HCT116 (cell line): ENCODE results near the gene SLC22A23. TPM values are rescaled to one million over a fixed set of nuclear protein-coding genes. Genes with fewer than 3 reads are reported as not detected.

ENCODE experiments used
- ATAC-seq: fragments of 200-7000 bp; cut with Tn5 transposase; 2 replicates; pipeline ENCODE4 v1.9.1; 2020; ENCODE audit warnings: mild to moderate bottlenecking, moderate library complexity
- BruUV-seq: library from RNA; stranded (reverse); fragments of 400-500 nt; replicated peaks from 2 replicates; lab custom pipeline; 2021; lab: Mats Ljungman, UMichigan
- CTCF ChIA-PET: fragments of 300-600 bp; sonication (Branson Sonifier 250); formaldehyde crosslinking; loops from one replicate; lab custom pipeline; 2021; ENCODE audit warnings: antibody characterized with exemption; lab: Charles Lee
- POLR2A ChIA-PET: fragments of 300-600, 350-600 bp; sonication (Branson Sonifier 250); formaldehyde crosslinking; loops from one replicate; lab custom pipeline; 2021; ENCODE audit warnings: antibody characterized with exemption; lab: Charles Lee
- RAD21 ChIA-PET, 2 experiments: fragments of 300-600 bp; sonication (Branson Sonifier 250); formaldehyde crosslinking; loops; one replicate each; lab custom pipeline; 2023; ENCODE audit warnings: low total read pairs in 2 of 2; ENCODE audit not compliant: uncharacterized antibody in 2 of 2, unreplicated experiment in 2 of 2, low non-redundant PET in 1 of 2; lab: Charles Lee
- DNase-seq: peaks from one replicate; pipeline ENCODE4 v3.0.0-alpha.2; 2010; ENCODE audit warnings: low read depth, low spot score
- H2AFZ ChIP-seq: fragments of 200-600 bp; shearing (Covaris generic), sonication (generic); 2 replicates; pipeline ENCODE4 v1.6.1; 2017; ENCODE audit warnings: low read depth, mixed run types, mixed read lengths, antibody characterized with exemption, low read length; ENCODE audit not compliant: poor library complexity, severe bottlenecking
- H3K27ac ChIP-seq: 2 replicates; pipeline ENCODE4 v1.5.1; 2012; ENCODE audit warnings: low read depth, low read length
- H3K27me3 ChIP-seq: fragments of 200-600 bp; sonication (generic); 2 replicates; pipeline ENCODE4 v1.6.1; 2016; ENCODE audit warnings: mixed run types, low read length, mixed read lengths; ENCODE audit not compliant: insufficient read depth
- H3K36me3 ChIP-seq, 2 experiments: fragments of 200-500 bp in 1 of 2; fragments of 200-600 bp in 1 of 2; sonication (Bioruptor generic) in 1 of 2; sonication (generic) in 1 of 2; 2 replicates each; pipeline versions ENCODE4 v1.5.1 to v1.6.1; 2014 to 2016; ENCODE audit warnings: low read length in 2 of 2, inconsistent platforms in 1 of 2, mixed read lengths in 1 of 2, mixed run types in 1 of 2; ENCODE audit not compliant: insufficient read depth in 2 of 2, control insufficient read depth in 1 of 2
- H3K4me1 ChIP-seq, 2 experiments: fragments of 200-600 bp in 1 of 2; sonication (generic) in 1 of 2; 2 replicates each; pipeline versions ENCODE4 v1.5.1 to v1.6.1; 2012 to 2017; ENCODE audit warnings: low read length in 2 of 2, inconsistent platforms in 1 of 2, mild to moderate bottlenecking in 1 of 2, mixed read lengths in 1 of 2, mixed run types in 1 of 2, moderate library complexity in 1 of 2; ENCODE audit not compliant: insufficient read depth in 2 of 2, control insufficient read depth in 1 of 2
- H3K4me2 ChIP-seq: fragments of 200-600 bp; sonication (generic); 2 replicates; pipeline ENCODE4 v1.6.1; 2017; ENCODE audit warnings: mixed run types, low read length, mixed read lengths
- H3K4me3 ChIP-seq, 2 experiments: fragments of 200-600 bp in 1 of 2; sonication (generic) in 1 of 2; replicated peaks in 1 of 2; 2 replicates each; pipeline ENCODE4 v1.5.1; 2011 to 2016; ENCODE audit warnings: low read length in 2 of 2, control low read depth in 1 of 2, low read depth in 1 of 2, mild to moderate bottlenecking in 1 of 2, mixed read lengths in 1 of 2, mixed run types in 1 of 2
- H3K79me2 ChIP-seq: fragments of 200-600 bp; sonication (generic); 2 replicates; pipeline ENCODE4 v1.6.1; 2017; ENCODE audit warnings: mild to moderate bottlenecking, mixed run types, low read length, moderate library complexity, mixed read lengths; ENCODE audit not compliant: insufficient read depth
- H3K9ac ChIP-seq: fragments of 200-600 bp; sonication (generic); 2 replicates; pipeline ENCODE4 v1.6.1; 2016; ENCODE audit warnings: low read length, mixed read lengths
- H3K9me2 ChIP-seq: fragments of 200-600 bp; sonication (generic), shearing (Covaris generic); 2 replicates; pipeline ENCODE4 v1.6.1; 2017; ENCODE audit warnings: mixed run types, mild to moderate bottlenecking, moderate library complexity; ENCODE audit not compliant: insufficient read depth
- H3K9me3 ChIP-seq, 2 experiments: fragments of 200-500 bp in 1 of 2; fragments of 200-600 bp in 1 of 2; sonication (Bioruptor generic) in 1 of 2; sonication (generic) in 1 of 2; 2 replicates each; pipeline ENCODE4 v1.6.1; 2014 to 2017; ENCODE audit warnings: low read length in 2 of 2, mixed read lengths in 2 of 2, inconsistent platforms in 1 of 2, low read depth in 1 of 2, mild to moderate bottlenecking in 1 of 2, mixed run types in 1 of 2, moderate library complexity in 1 of 2; ENCODE audit not compliant: control insufficient read depth in 1 of 2, insufficient read depth in 1 of 2
- H4K20me1 ChIP-seq: fragments of 200-600 bp; sonication (generic), shearing (Covaris generic); 2 replicates; pipeline ENCODE4 v1.6.1; 2017; ENCODE audit warnings: mixed run types, mild to moderate bottlenecking, moderate library complexity; ENCODE audit not compliant: insufficient read depth
- ELF1 ChIP-seq: IDR thresholded peaks from 2 replicates; pipeline ENCODE4 v1.6.1; 2012; ENCODE audit warnings: low read depth, borderline replicate concordance
- FOSL1 ChIP-seq: IDR thresholded peaks from 2 replicates; pipeline ENCODE4 v1.6.1; 2012; ENCODE audit warnings: low read depth
- POLR2A ChIP-seq: IDR thresholded peaks from 2 replicates; pipeline ENCODE4 v1.7.0; 2011; ENCODE audit warnings: borderline replicate concordance; ENCODE audit not compliant: insufficient read depth, insufficient read length; ENCODE audit errors: extremely low read depth
- RAD21 ChIP-seq: IDR thresholded peaks from 2 replicates; pipeline ENCODE4 v1.6.1; 2012; ENCODE audit warnings: low read depth, mild to moderate bottlenecking
- SIN3A ChIP-seq: IDR thresholded peaks from 2 replicates; pipeline ENCODE4 v1.6.1; 2012; ENCODE audit warnings: low read depth
- SP1 ChIP-seq: IDR thresholded peaks from 2 replicates; pipeline ENCODE4 v1.6.1; 2012; ENCODE audit warnings: low read depth
- YY1 ChIP-seq: IDR thresholded peaks from 2 replicates; pipeline ENCODE4 v1.6.1; 2011; ENCODE audit warnings: low read length, low read depth, moderate library complexity, mild to moderate bottlenecking; ENCODE audit not compliant: insufficient replicate concordance; ENCODE audit errors: extremely low read depth
- intact Hi-C: fragments of 100-400 bp; cut with micrococcal nuclease; formaldehyde crosslinking; loops from 2 replicates; pipeline ENCODE4 v1.10.0; 2022
- total RNA-seq: library from RNA; stranded (reverse); gene quantifications from one replicate; pipeline ENCODE4 v1.2.1, GENCODE V29; 2021; ENCODE audit not compliant: unreplicated experiment

SLC22A23 gene
- total RNA-seq, 1 experiment from 2014 or later = 11.5 TPM

GRCh38 chr6:3370361-3371221, 86.3 kb downstream of the SLC22A23 start:
- no peak overlapping the region for H3K27ac ChIP-seq
- H3K79me2 ChIP-seq = no peaks in the 10 kb centered on the region
- intact Hi-C loops = no loop called here
- ChIA-PET POLR2A (no interaction called here), CTCF (no interaction called here), RAD21 (no interaction called here)
- H3K9me3 ChIP-seq = no peaks in the 10 kb centered on the region
- no peaks in the 10 kb centered on the region for H3K9me2 ChIP-seq
- no peak overlapping the region for H3K4me2 ChIP-seq
- H3K27me3 ChIP-seq = no peaks in the 10 kb centered on the region
- TF ChIP-seq YY1 (no peak), ELF1 (no peak), FOSL1 (no peak), SP1 (no peak)
- no TSS peak for BruUV-seq
- H4K20me1 ChIP-seq = no peaks in the 10 kb centered on the region
- no peak overlapping the region for H3K4me3 ChIP-seq
- DNase-seq (no peak), ATAC-seq (no peak)
- H3K9ac ChIP-seq = no peak overlapping the region
- peaks cover 11 to 24% of the 10 kb centered on the region in 2 experiments; a peak in 3 of 4 replicates for H3K4me1 ChIP-seq
- no peak overlapping the region for H2AFZ ChIP-seq
- H3K36me3 ChIP-seq = no peaks in the 10 kb centered on the region

- H3K4me3 ChIP-seq = no peak overlapping the region
- ChIA-PET CTCF (no interaction called here), RAD21 (no interaction called here), POLR2A (no interaction called here)
- no peak overlapping the region for H3K4me2 ChIP-seq
- no peak overlapping the region for H2AFZ ChIP-seq
- H3K9ac ChIP-seq = no peak overlapping the region
- no peak for TF ChIP-seq YY1
- TF ChIP-seq SIN3A = no peak
- no peak for TF ChIP-seq RAD21
- no peak for TF ChIP-seq POLR2A
- H3K9me2 ChIP-seq = no peaks in the 10 kb centered on the region
- no peaks in the 10 kb centered on the region for H4K20me1 ChIP-seq
- H3K4me1 ChIP-seq = peaks cover 11 to 24% of the 10 kb centered on the region in 2 experiments; a peak in 3 of 4 replicates
- DNase-seq (no peak), ATAC-seq (no peak)
- no TSS peak for BruUV-seq
- no peaks in the 10 kb centered on the region for H3K27me3 ChIP-seq
- H3K27ac ChIP-seq = no peak overlapping the region
- intact Hi-C loops = no loop called here
- H3K36me3 ChIP-seq = no peaks in the 10 kb centered on the region
- H3K79me2 ChIP-seq = no peaks in the 10 kb centered on the region
- no peaks in the 10 kb centered on the region for H3K9me3 ChIP-seq
Measured at GRCh38 chr6:3369985-3370360, 86.9 kb downstream of the SLC22A23 start.
